Adrenal gland (tissue), 12 donors: ENCODE results near the gene ZNF586. TPM values are rescaled to one million over a fixed set of nuclear protein-coding genes. Genes with fewer than 3 reads are reported as not detected.

Source experiments
- DNase-seq, 7 donors: peaks; one replicate each; pipeline ENCODE4 v3.0.0-alpha.2; 2019 to 2020
- H3K27ac ChIP-seq, 5 donors: fragments of 200-600 bp; sonication (generic) in 4 of 5; 1 replicate in 3 of 5; 2 replicates in 2 of 5; pipeline versions ENCODE4 v1.5.1 to v1.8.0; 2016 to 2020; ENCODE audit warnings: mild to moderate bottlenecking in 1 of 5
- H3K27me3 ChIP-seq: fragments of 200-600 bp; 2 replicates; pipeline ENCODE4 v1.8.0; 2021
- H3K36me3 ChIP-seq, 2 donors: fragments of 200-600 bp; replicated peaks in 1 of 2; 1 replicate in 1 of 2; 2 replicates in 1 of 2; pipeline versions ENCODE4 v1.5.1 to v1.8.0; 2018 to 2022
- H3K4me1 ChIP-seq, 2 donors: fragments of 200-600 bp; replicated peaks in 1 of 2; 1 replicate in 1 of 2; 2 replicates in 1 of 2; pipeline versions ENCODE4 v1.5.1 to v1.8.0; 2018 to 2021
- H3K4me3 ChIP-seq, 4 donors: fragments of 200-600 bp; sonication (generic) in 3 of 4; one replicate each; pipeline ENCODE4 v1.5.1; 2016 to 2018
- H3K9me3 ChIP-seq, 3 donors: fragments of 200-600 bp; sonication (generic) in 1 of 3; replicated peaks in 1 of 3; 1 replicate in 2 of 3; 2 replicates in 1 of 3; pipeline versions ENCODE4 v1.5.1 to v1.8.0; 2016 to 2021
- POLR2A ChIP-seq, 2 donors: fragments of 450-650 bp; IDR thresholded peaks; one replicate each; pipeline ENCODE4 v1.6.1; 2017; ENCODE audit warnings: antibody characterized with exemption in 2 of 2, mild to moderate bottlenecking in 2 of 2, moderate library complexity in 1 of 2
- whole genome bisulfite sequencing, 4 donors: extraction: QIAGEN DNeasy Blood & Tissue Kit in 2 of 4; methylation state at CpG; one replicate each; pipeline versions ENCODE4 v1.1.5 to v1.1.7; 2013 to 2017; 5-methylcytosine and 5-hydroxymethylcytosine counted together
- intact Hi-C, 2 donors: fragments of 100-400 bp; cut with DNase I; formaldehyde crosslinking; loops; one replicate each; pipeline versions ENCODE4 v1.14.1 to v1.15.0; 2022 to 2023
- polyA plus RNA-seq, 3 donors: library from polyadenylated mRNA; stranded (reverse); fragments of 200-250 nt in 2 of 3; fragments of 350-450 nt in 1 of 3; fragmentation: Illumina TruSeq in 1 of 3; extraction: RNeasy Lipid Tissue Mini Kit (QIAGEN cat#74804) in 1 of 3; gene quantifications; one replicate each; pipeline ENCODE4 v1.2.3, GENCODE V29; 2013 to 2014
- total RNA-seq, 9 donors: library from RNA; depleted of rRNA in 4 of 9; stranded (reverse); fragments of >200 nt in 4 of 9; fragments of 120-200 nt in 1 of 9; fragmentation: NEBNext Ultra II Directional in 1 of 9; extraction: Animal tissue kit (Norgen Biotek cat#: 25700) in 1 of 9; gene quantifications; one replicate each; pipeline versions ENCODE4 v1.1.0 to v1.2.4, GENCODE V29; 2013 to 2023
- TF ChIP-seq, protein P1 (sequence below), 6 experiments: fragments of 450-650 bp in 4 of 6; fragments of 200-600 bp in 2 of 6; sonication (generic) in 1 of 6; IDR thresholded peaks; 1 replicate in 5 of 6; 2 replicates in 1 of 6; pipeline versions ENCODE4 v1.5.1 to v1.8.0; 2016 to 2021; ENCODE audit warnings: antibody characterized with exemption in 6 of 6, mild to moderate bottlenecking in 2 of 6, moderate library complexity in 1 of 6
- donor health status: healthy with polysubstance abuse.
- donor health status: Bipolar disorder and iron deficiency.
- donor health status: DM: yes; HTN: yes; CAD: no.
- donor health status: DM: no; HTN: no; CAD: no.
- donor health status: DM: no; HTN: no; CAD: no.
- donor health status: DM: yes; HTN: yes; CAD: no.

Gene ZNF586
- total and polyA plus RNA-seq, 12 donors, result 3.6 to 19.0 (median 12.7) TPM

DNA sequence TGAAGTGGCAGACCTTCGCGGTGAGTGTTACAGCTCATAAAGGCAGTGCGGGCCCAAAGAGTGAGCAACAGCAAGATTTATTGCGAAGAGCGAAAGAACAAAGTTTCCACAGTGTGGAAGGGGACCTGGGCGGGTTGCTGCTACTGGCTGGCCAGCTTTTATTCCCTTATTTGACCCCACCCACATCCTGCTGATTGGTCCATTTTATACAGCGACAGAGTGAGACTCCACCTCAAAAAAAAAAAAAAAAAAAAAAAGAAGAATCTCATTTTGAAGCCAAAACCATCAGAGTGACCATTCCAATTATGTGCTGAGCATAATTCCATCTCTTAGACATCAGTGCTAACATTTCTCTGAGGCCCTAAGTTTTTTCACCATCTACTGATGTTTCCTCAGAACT, 47.2 kb downstream of the ZNF586 start:
- no peak for TF ChIP-seq POLR2A (IDR thresholded peaks at IDR 0.05)
- TF ChIP-seq, protein P1, sequence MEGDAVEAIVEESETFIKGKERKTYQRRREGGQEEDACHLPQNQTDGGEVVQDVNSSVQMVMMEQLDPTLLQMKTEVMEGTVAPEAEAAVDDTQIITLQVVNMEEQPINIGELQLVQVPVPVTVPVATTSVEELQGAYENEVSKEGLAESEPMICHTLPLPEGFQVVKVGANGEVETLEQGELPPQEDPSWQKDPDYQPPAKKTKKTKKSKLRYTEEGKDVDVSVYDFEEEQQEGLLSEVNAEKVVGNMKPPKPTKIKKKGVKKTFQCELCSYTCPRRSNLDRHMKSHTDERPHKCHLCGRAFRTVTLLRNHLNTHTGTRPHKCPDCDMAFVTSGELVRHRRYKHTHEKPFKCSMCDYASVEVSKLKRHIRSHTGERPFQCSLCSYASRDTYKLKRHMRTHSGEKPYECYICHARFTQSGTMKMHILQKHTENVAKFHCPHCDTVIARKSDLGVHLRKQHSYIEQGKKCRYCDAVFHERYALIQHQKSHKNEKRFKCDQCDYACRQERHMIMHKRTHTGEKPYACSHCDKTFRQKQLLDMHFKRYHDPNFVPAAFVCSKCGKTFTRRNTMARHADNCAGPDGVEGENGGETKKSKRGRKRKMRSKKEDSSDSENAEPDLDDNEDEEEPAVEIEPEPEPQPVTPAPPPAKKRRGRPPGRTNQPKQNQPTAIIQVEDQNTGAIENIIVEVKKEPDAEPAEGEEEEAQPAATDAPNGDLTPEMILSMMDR (IDR thresholded peaks at IDR 0.05), result no peak
- Histone ChIP-seq H3K27ac (no peak overlapping the region), H3K4me1 (peaks cover 10 to 22% of the 10 kb centered on the region in 2 donors), H3K4me3 (no peak overlapping the region), H3K9me3 (no peaks in the 10 kb centered on the region), H3K36me3 (no peaks in the 10 kb centered on the region), H3K27me3 (no peaks in the 10 kb centered on the region)
- 82 to 92% (median 89%) methylated on average over 7 of the region's 7 CpGs for WGBS, 4 donors
- intact Hi-C loops, result loop anchor here in 1 of 2 donors (10.0 kb wide), 1 partner anchor 72 kb away; the partner anchor contains the start of gene ZNF776
- DNase-seq, result no peak

DNA sequence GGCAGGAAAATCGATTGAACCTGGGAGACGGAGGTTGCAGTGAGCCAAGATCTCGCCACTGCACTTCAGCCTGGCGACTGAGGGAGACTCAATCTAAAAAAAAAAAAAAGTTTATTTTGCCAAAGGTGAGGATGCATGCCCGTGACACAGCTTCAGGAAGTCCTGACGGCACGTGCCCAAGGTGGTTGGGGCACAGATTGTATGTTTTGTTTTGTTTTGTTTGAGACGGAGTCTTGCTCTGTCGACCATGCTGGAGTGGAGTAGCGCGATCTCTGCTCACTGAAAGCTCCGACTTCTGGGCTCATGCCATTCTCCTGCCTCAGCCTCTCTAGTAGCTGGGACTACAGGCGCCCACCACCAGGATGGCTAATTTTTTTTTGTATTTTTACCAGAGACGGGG, 48.5 kb downstream of the ZNF586 start:
- DNase-seq, result no peak
- peaks cover 10 to 22% of the 10 kb centered on the region in 2 donors for H3K4me1 ChIP-seq
- no peak for TF ChIP-seq POLR2A (IDR thresholded peaks at IDR 0.05)
- TF ChIP-seq, protein P1 (IDR thresholded peaks at IDR 0.05), result no peak
- intact Hi-C loops, result loop anchor here in 1 of 2 donors (10.0 kb wide), 1 partner anchor 73 kb away; the partner anchor contains the start of gene ZNF776
- no peaks in the 10 kb centered on the region for H3K27me3 ChIP-seq
- WGBS, 4 donors, result 94 to 96% (median 95%) methylated on average over 14 of the region's 14 CpGs
- H3K9me3 ChIP-seq, result no peaks in the 10 kb centered on the region
- H3K27ac ChIP-seq, result no peak overlapping the region
- H3K4me3 ChIP-seq, result no peak overlapping the region
- no peaks in the 10 kb centered on the region for H3K36me3 ChIP-seq

DNA sequence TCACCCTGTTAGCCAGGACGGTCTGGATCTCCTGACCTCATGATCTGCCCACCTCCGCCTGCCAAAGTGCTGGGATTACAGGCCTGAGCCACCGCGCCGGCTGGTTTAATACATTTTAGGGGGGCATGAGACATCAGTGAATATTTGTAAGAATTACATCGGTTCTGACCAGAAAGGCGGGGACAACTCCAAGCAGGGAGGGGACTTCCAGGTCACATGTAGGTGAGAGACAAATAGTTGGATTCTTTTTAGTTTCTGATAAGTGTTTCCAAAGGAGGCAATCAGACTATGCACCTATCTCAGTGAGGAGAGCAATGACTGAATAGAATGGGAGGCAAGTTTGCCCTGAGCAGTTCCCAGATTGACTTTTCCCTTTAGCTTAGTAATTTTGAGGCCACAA, 48.9 kb downstream of the ZNF586 start:
- no peaks in the 10 kb centered on the region for H3K27me3 ChIP-seq
- WGBS, 4 donors, result 81 to 97% (median 95%) methylated on average over 4 to 7 of the region's 7 CpGs

DNA sequence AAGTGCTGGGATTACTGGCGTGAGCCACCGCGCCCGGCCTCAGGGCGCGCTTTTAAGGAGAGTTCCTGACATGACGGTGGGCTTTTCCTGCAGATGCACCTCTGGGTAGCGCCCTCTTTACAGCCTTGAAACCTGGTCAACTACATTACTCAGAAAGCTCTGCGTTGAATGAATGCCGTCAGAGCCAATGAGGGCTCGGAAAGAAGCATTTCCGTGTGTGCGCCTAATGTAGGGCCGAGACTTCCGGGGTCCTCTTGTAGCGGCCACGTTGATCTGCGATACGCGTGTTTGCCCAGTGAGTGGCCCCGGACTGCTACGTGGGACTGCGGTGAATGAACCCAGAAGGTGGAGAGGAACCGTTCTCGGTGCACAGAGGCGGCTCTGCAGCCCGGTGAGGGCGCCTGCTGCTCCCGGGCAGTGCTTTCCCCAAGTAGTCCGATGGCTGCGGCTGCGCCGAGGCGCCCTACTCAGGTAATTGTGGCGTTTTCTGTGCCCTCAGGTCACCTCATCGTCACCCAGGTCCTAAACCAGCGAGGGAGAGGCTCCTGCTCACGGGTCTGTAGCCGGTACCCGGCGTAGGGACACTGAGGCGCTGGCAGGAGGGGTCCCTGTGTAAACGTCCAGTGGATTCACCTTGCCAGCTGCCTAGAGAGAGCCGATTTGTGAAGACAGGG, 50.1 kb downstream of the ZNF586 start:
- peaks cover 0 to 16% of the 10 kb centered on the region in 2 donors for H3K4me1 ChIP-seq
- peak overlapping the region; percentile 45 to 86 (median 61) for H3K27ac ChIP-seq
- intact Hi-C loops, result loop anchor here in 1 of 2 donors (10.0 kb wide), 1 partner anchor 75 kb away; the partner anchor contains the start of gene ZNF776
- TF ChIP-seq, protein P1 (IDR thresholded peaks at IDR 0.05), result no peak
- TF ChIP-seq POLR2A (IDR thresholded peaks at IDR 0.05), result peak; percentile 27 to 63
- 0 to 1% (median 0%) methylated on average over 22 to 44 of the region's 44 CpGs for WGBS, 4 donors
- peak; percentile 87 to 95 (median 91) for DNase-seq
- H3K4me3 ChIP-seq, result peak overlapping the region; percentile 68 to 93 (median 81)
- H3K27me3 ChIP-seq, result no peaks in the 10 kb centered on the region
- no peaks in the 10 kb centered on the region for H3K9me3 ChIP-seq
- H3K36me3 ChIP-seq, result no peaks in the 10 kb centered on the region

More for the DNA sequence above, 48.9 kb downstream of the ZNF586 start:
- intact Hi-C loops, result loop anchor here in 1 of 2 donors (10.0 kb wide), 1 partner anchor 74 kb away; the partner anchor contains the start of gene ZNF776
- no peaks in the 10 kb centered on the region for H3K9me3 ChIP-seq
- no peak overlapping the region for H3K4me3 ChIP-seq
- H3K36me3 ChIP-seq, result no peaks in the 10 kb centered on the region
- no peak for DNase-seq
- H3K4me1 ChIP-seq, result peaks cover 10 to 22% of the 10 kb centered on the region in 2 donors
- TF ChIP-seq POLR2A (IDR thresholded peaks at IDR 0.05), result no peak
- TF ChIP-seq, protein P1 (IDR thresholded peaks at IDR 0.05), result no peak
- H3K27ac ChIP-seq, result no peak overlapping the region
